Measurements from ENCODE around the gene TNP2. TPM values are rescaled to one million over a fixed set of nuclear protein-coding genes. Genes with fewer than 3 reads are reported as not detected.

Gene TNP2
- total RNA-seq, 1 donor from 2014 or later: not detected

DNA sequence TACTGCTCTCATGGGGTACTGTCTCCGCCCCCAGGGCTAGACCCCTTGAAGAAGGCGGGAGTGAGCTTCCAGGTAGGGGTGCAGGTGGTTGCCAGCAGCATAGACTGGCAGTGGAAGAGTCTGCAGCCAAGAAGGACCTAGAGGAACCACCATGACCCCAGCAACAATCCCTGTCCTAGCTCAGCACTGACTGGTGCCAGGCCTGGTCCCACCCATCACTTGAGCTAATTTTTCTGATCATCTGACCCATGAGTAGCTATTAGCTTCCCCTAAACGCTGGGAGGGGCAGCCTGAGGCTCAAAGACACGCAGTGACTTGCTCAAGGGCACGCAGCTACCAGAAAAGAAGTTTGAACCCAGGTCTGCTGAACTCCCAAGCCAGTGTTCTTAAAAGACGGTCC is 3.4 kb upstream of the TNP2 start:
- Histone ChIP-seq H3K27me3 (ENCODE audit: low read depth) (peaks cover 6% of the 10 kb centered on the region), H3K9me3 (replicated peaks) (no peaks in the 10 kb centered on the region), H3K4me1 (no peaks in the 10 kb centered on the region), H3K36me3 (no peaks in the 10 kb centered on the region), H3K27ac (replicated peaks) (no peak overlapping the region), H3K4me3 (no peak overlapping the region)
- TF ChIP-seq, protein P1, sequence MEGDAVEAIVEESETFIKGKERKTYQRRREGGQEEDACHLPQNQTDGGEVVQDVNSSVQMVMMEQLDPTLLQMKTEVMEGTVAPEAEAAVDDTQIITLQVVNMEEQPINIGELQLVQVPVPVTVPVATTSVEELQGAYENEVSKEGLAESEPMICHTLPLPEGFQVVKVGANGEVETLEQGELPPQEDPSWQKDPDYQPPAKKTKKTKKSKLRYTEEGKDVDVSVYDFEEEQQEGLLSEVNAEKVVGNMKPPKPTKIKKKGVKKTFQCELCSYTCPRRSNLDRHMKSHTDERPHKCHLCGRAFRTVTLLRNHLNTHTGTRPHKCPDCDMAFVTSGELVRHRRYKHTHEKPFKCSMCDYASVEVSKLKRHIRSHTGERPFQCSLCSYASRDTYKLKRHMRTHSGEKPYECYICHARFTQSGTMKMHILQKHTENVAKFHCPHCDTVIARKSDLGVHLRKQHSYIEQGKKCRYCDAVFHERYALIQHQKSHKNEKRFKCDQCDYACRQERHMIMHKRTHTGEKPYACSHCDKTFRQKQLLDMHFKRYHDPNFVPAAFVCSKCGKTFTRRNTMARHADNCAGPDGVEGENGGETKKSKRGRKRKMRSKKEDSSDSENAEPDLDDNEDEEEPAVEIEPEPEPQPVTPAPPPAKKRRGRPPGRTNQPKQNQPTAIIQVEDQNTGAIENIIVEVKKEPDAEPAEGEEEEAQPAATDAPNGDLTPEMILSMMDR (IDR thresholded peaks at IDR 0.05; ENCODE audit: borderline replicate concordance): no peak
- no peak for DNase-seq
- intact Hi-C loops (cut with micrococcal nuclease): no loop called here

DNA sequence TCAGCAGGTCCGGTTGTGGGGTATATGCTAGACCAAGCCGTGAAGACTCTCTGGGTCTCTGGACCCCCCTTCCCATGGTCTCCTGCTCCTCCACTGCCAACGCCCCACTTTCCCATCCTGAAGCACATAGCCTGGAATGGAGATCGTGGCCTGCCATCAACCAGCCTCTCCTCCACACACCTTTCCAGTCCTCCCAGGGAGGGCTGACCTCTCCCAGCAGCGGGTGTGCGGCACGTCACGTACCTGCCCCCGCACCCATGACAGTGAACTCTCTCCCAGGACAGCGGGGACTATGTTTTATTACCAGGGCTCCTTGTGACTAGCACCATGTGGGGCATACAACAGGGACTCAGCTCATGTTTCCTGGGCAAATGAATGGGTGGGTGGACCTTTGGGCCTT is 2.5 kb upstream of the TNP2 start:
- intact Hi-C loops (cut with micrococcal nuclease): no loop called here
- Histone ChIP-seq H3K4me3 (no peak overlapping the region), H3K36me3 (no peaks in the 10 kb centered on the region)

DNA sequence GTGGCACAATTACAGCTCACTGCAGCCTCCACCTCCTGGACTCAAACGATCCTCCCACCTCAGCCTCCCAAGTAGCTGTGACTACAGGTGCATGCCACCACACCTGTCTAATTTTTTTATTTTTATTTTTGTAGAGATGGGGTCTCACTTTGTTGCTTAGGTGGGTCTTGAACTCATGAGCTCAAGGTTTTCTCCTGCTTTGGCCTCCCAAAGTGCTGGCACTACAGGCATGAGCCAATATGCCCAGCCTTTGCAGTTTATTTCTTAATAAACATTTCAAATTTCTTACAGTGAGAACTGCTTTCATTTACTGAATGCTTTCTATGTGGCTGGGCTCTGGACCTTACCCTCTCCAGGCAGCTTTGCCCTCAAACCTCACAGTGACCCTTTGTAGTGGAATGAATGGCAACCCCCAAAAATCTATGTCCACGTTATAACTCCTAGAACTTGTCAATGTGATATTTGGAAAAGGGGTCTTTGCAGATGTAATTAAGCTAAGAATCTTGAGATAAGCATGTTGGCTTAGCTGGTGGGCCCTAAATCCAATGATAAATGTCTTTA is 1.6 kb upstream of the TNP2 start:
- H3K27me3 ChIP-seq (ENCODE audit: low read depth): no peaks in the 10 kb centered on the region
- no peaks in the 10 kb centered on the region for H3K36me3 ChIP-seq
- no peaks in the 10 kb centered on the region for H3K4me1 ChIP-seq
- no peak overlapping the region for H3K27ac ChIP-seq (replicated peaks)
- H3K4me3 ChIP-seq: no peak overlapping the region
- DNase-seq: no peak
- no peaks in the 10 kb centered on the region for H3K9me3 ChIP-seq (replicated peaks)
- intact Hi-C loops (cut with micrococcal nuclease): no loop called here
- TF ChIP-seq, protein P1 (IDR thresholded peaks at IDR 0.05; ENCODE audit: borderline replicate concordance): no peak

More for the DNA sequence above, 2.5 kb upstream of the TNP2 start:
- Histone ChIP-seq H3K27ac (replicated peaks) (no peak overlapping the region), H3K9me3 (replicated peaks) (no peaks in the 10 kb centered on the region), H3K27me3 (ENCODE audit: low read depth) (no peaks in the 10 kb centered on the region), H3K4me1 (no peaks in the 10 kb centered on the region)
- TF ChIP-seq, protein P1 (IDR thresholded peaks at IDR 0.05; ENCODE audit: borderline replicate concordance): no peak
- no peak for DNase-seq

DNA sequence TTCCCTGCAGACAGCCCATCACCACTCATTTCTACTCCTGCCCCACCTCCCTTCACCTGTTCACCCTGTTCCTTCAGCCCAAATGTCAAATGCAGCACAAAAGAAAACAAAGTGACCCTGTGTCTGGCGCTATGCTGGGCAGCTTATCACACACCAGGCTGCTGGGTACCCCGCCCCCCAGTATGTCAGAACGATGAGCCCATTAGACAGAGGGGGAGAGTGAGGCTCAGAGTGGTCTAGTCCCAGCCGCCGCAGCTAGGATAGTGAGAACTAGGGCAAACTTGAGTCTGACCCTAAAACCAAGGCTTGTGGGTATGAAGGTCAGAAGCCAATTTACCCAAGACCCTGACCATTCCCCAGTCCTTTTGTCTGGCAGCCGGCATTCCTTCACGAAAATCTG is 4.0 kb downstream of the TNP2 start:
- Histone ChIP-seq H3K4me3 (no peak overlapping the region), H3K27me3 (ENCODE audit: low read depth) (no peaks in the 10 kb centered on the region), H3K4me1 (no peaks in the 10 kb centered on the region), H3K36me3 (no peaks in the 10 kb centered on the region), H3K9me3 (replicated peaks) (no peaks in the 10 kb centered on the region), H3K27ac (replicated peaks) (peak overlapping the region; percentile 44)
- TF ChIP-seq, protein P1 (IDR thresholded peaks at IDR 0.05; ENCODE audit: borderline replicate concordance): no peak
- DNase-seq: no peak
- intact Hi-C loops (cut with micrococcal nuclease): no loop called here

DNA sequence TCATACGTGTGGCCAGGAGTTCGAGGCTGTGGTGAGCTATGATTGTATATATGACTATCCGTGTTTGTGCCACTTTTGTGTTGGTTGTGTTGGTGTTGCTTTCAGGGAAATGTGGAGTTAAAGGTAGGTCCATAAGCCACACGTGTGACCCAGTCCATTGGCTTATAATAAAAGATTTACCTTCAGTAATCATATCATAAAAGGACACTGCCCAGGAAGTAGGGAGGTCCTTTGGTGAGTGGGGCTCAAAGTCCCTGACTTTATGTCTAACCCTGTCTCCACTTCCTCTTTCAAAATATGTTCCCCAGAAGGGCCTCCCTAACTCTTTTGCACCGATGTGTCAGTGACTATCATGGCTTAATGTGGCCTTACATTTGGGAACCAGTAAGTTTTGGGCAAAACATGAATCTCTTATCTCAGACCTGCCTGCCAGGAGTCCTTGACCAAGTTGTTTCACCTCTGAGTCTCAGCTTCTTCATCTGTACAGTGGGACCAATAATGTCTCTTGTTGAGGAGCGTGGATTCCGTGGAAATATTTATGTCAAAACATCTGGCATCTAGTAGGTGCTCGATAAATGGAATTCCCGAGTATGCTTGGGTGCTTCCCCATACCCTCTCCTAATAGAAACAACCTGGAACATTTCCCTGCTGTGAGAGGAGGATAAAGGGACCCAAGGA is 4.8 kb downstream of the TNP2 start:
- Histone ChIP-seq H3K27me3 (ENCODE audit: low read depth) (no peaks in the 10 kb centered on the region), H3K9me3 (replicated peaks) (no peaks in the 10 kb centered on the region), H3K27ac (replicated peaks) (no peak overlapping the region), H3K4me1 (peaks cover 4% of the 10 kb centered on the region), H3K4me3 (no peak overlapping the region), H3K36me3 (no peaks in the 10 kb centered on the region)
- DNase-seq: no peak
- TF ChIP-seq, protein P1 (IDR thresholded peaks at IDR 0.05; ENCODE audit: borderline replicate concordance): no peak
- intact Hi-C loops (cut with micrococcal nuclease): no loop called here
